ENCODE data around the gene SPTLC3.

Gene SPTLC3

DNA sequence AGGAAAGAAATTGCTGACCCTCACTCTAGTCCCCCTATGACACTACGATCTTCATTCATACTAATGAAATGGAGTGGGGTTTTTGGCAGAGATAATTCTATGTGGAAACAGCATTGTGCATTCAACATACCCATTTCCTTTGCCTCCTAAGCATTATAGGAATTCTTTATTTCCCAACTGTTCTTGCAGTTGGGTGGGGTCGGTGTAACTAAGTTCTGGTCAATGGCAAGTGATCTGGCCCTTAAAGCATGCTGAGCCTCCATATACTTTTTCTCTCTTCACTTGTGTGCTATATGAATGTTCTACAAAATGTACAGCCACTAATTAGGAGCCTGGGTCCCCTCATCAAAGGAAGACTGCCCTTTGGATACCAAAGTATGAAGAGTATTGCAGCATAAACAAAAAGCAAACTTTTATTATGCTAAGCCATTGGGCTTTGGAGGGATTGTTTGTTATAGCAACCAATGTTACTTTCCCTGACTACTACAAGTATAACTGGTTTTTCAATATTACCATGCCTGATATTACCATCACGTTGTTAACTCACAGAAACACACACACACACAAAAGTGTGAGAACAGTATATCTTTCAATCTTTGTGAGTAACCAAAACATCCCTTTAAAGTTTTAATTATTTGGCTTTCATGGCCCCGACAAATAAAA is 203.3 kb downstream of the SPTLC3 start:
- no peak for TF ChIP-seq EZH2phosphoT487 (IDR thresholded peaks at IDR 0.05; ENCODE audit: borderline replicate concordance, low read length)
- TF ChIP-seq CTCF (IDR thresholded peaks at IDR 0.05; ENCODE audit: low read depth, low read length, poor library complexity, severe bottlenecking), result no peak
- Histone ChIP-seq H3K79me2 (ENCODE audit: control insufficient read depth, low read length) (no peaks in the 10 kb centered on the region), H3K4me3 (ENCODE audit: low read length) (no peak overlapping the region), H3F3A (ENCODE audit: control insufficient read depth, insufficient read depth) (no peaks in the 10 kb centered on the region), H3K9me2 (replicated peaks; ENCODE audit: control insufficient read depth, low read length) (no peaks in the 10 kb centered on the region), H3K36me3 (ENCODE audit: control insufficient read depth, low read length) (no peaks in the 10 kb centered on the region), H3K27ac (ENCODE audit: low read depth, low read length) (no peak overlapping the region), H3K9me3 (ENCODE audit: control insufficient read depth, insufficient read depth, low read length) (no peaks in the 10 kb centered on the region), H4K20me1 (ENCODE audit: control insufficient read depth, insufficient read depth, low read depth, low read length) (no peaks in the 10 kb centered on the region), H3K4me2 (ENCODE audit: low read length) (no peak overlapping the region), H3K27me3 (ENCODE audit: control insufficient read depth, low read length) (0 out of 2 replicates have a peak, but pooled peaks cover 6% of the 10 kb centered on the region), H3K4me1 (ENCODE audit: control insufficient read depth, low read length) (no peaks in the 10 kb centered on the region)

GRCh38 chr20:13212750-13213149 is 204.0 kb downstream of the SPTLC3 start:
- Histone ChIP-seq H3K27me3 (ENCODE audit: control insufficient read depth, low read length) (0 out of 2 replicates have a peak, but pooled peaks cover 6% of the 10 kb centered on the region), H3K4me1 (ENCODE audit: control insufficient read depth, low read length) (no peaks in the 10 kb centered on the region), H3K4me3 (ENCODE audit: low read length) (no peak overlapping the region), H3K79me2 (ENCODE audit: control insufficient read depth, low read length) (no peaks in the 10 kb centered on the region), H4K20me1 (ENCODE audit: control insufficient read depth, insufficient read depth, low read depth, low read length) (no peaks in the 10 kb centered on the region), H3K4me2 (ENCODE audit: low read length) (no peak overlapping the region), H3F3A (ENCODE audit: control insufficient read depth, insufficient read depth) (no peaks in the 10 kb centered on the region), H3K36me3 (ENCODE audit: control insufficient read depth, low read length) (no peaks in the 10 kb centered on the region), H3K9me3 (ENCODE audit: control insufficient read depth, insufficient read depth, low read length) (no peaks in the 10 kb centered on the region), H3K9me2 (replicated peaks; ENCODE audit: control insufficient read depth, low read length) (no peaks in the 10 kb centered on the region), H3K27ac (ENCODE audit: low read depth, low read length) (no peak overlapping the region)
- TF ChIP-seq CTCF (IDR thresholded peaks at IDR 0.05; ENCODE audit: low read depth, low read length, poor library complexity, severe bottlenecking) (no peak), EZH2phosphoT487 (IDR thresholded peaks at IDR 0.05; ENCODE audit: borderline replicate concordance, low read length) (no peak)

- Histone ChIP-seq H4K20me1 (ENCODE audit: control insufficient read depth, insufficient read depth, low read depth, low read length) (no peaks in the 10 kb centered on the region), H3K36me3 (ENCODE audit: control insufficient read depth, low read length) (no peaks in the 10 kb centered on the region), H3K4me3 (ENCODE audit: low read length) (no peak overlapping the region), H3K27ac (ENCODE audit: low read depth, low read length) (no peak overlapping the region), H3K27me3 (ENCODE audit: control insufficient read depth, low read length) (0 out of 2 replicates have a peak, but pooled peaks cover 6% of the 10 kb centered on the region), H3K4me1 (ENCODE audit: control insufficient read depth, low read length) (no peaks in the 10 kb centered on the region), H3K9me3 (ENCODE audit: control insufficient read depth, insufficient read depth, low read length) (no peaks in the 10 kb centered on the region), H3F3A (ENCODE audit: control insufficient read depth, insufficient read depth) (no peaks in the 10 kb centered on the region), H3K9me2 (replicated peaks; ENCODE audit: control insufficient read depth, low read length) (no peaks in the 10 kb centered on the region), H3K4me2 (ENCODE audit: low read length) (no peak overlapping the region), H3K79me2 (ENCODE audit: control insufficient read depth, low read length) (no peaks in the 10 kb centered on the region)
- TF ChIP-seq CTCF (IDR thresholded peaks at IDR 0.05; ENCODE audit: low read depth, low read length, poor library complexity, severe bottlenecking) (no peak), EZH2phosphoT487 (IDR thresholded peaks at IDR 0.05; ENCODE audit: borderline replicate concordance, low read length) (no peak)
Measured at GRCh38 chr20:13213335-13213734, 204.6 kb downstream of the SPTLC3 start.
